Glutamatergic neuron (in vitro differentiated cells): ENCODE measurements around the gene ATP8A2. TPM values are rescaled to one million over a fixed set of nuclear protein-coding genes. Genes with fewer than 3 reads are reported as not detected.

Experiments used
- DNase-seq: peaks from one replicate; pipeline ENCODE4 v3.0.0; 2022
- H3K27ac Mint-ChIP-seq: one replicate; pipeline ENCODE4 v1.8.0; 2020; ENCODE audit warnings: mild to moderate bottlenecking, mixed read lengths, inconsistent platforms; ENCODE audit not compliant: unreplicated experiment
- H3K27me3 Mint-ChIP-seq: one replicate; pipeline ENCODE4 v1.8.0; 2020; ENCODE audit warnings: mild to moderate bottlenecking, moderate library complexity, mixed read lengths, inconsistent platforms; ENCODE audit not compliant: unreplicated experiment
- H3K36me3 Mint-ChIP-seq: one replicate; pipeline ENCODE4 v1.8.0; 2020; ENCODE audit warnings: mild to moderate bottlenecking, mixed read lengths, inconsistent platforms; ENCODE audit not compliant: unreplicated experiment
- H3K4me1 Mint-ChIP-seq: one replicate; pipeline ENCODE4 v1.8.0; 2020; ENCODE audit warnings: mild to moderate bottlenecking, low read depth, mixed read lengths, inconsistent platforms; ENCODE audit not compliant: unreplicated experiment
- H3K4me3 Mint-ChIP-seq: one replicate; pipeline ENCODE4 v1.8.0; 2020; ENCODE audit warnings: mild to moderate bottlenecking, mixed read lengths, inconsistent platforms; ENCODE audit not compliant: unreplicated experiment
- H3K9me3 Mint-ChIP-seq: one replicate; pipeline ENCODE4 v1.8.0; 2020; ENCODE audit warnings: mild to moderate bottlenecking, moderate library complexity, mixed read lengths, inconsistent platforms; ENCODE audit not compliant: unreplicated experiment
- total RNA-seq: library from RNA; stranded (reverse); fragmentation: NEBNext Ultra II Directional; extraction: Animal tissue kit (Norgen Biotek cat#: 25700); gene quantifications from one replicate; pipeline ENCODE4 v1.2.1, GENCODE V29; 2021; ENCODE audit not compliant: unreplicated experiment
- TF ChIP-seq, protein P1 (sequence below): fragments of 200-600 bp; sonication (generic); IDR thresholded peaks from one replicate; pipeline ENCODE4 v1.5.0; 2021; ENCODE audit not compliant: partially characterized antibody, unreplicated experiment

ATP8A2 gene
- total RNA-seq, 1 donor from 2014 or later: 70.1 TPM

- Mint-ChIP-seq H3K9me3 (no peaks in the 10 kb centered on the region), H3K27ac (no peak overlapping the region), H3K36me3 (peaks cover 5% of the 10 kb centered on the region), H3K4me1 (peaks cover 5% of the 10 kb centered on the region), H3K27me3 (peaks cover 7% of the 10 kb centered on the region), H3K4me3 (no peak overlapping the region)
- TF ChIP-seq, protein P1, sequence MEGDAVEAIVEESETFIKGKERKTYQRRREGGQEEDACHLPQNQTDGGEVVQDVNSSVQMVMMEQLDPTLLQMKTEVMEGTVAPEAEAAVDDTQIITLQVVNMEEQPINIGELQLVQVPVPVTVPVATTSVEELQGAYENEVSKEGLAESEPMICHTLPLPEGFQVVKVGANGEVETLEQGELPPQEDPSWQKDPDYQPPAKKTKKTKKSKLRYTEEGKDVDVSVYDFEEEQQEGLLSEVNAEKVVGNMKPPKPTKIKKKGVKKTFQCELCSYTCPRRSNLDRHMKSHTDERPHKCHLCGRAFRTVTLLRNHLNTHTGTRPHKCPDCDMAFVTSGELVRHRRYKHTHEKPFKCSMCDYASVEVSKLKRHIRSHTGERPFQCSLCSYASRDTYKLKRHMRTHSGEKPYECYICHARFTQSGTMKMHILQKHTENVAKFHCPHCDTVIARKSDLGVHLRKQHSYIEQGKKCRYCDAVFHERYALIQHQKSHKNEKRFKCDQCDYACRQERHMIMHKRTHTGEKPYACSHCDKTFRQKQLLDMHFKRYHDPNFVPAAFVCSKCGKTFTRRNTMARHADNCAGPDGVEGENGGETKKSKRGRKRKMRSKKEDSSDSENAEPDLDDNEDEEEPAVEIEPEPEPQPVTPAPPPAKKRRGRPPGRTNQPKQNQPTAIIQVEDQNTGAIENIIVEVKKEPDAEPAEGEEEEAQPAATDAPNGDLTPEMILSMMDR: no peak
- DNase-seq: no peak
Measured at GRCh38 chr13:25848812-25849745, 477.3 kb downstream of the ATP8A2 start.

DNA sequence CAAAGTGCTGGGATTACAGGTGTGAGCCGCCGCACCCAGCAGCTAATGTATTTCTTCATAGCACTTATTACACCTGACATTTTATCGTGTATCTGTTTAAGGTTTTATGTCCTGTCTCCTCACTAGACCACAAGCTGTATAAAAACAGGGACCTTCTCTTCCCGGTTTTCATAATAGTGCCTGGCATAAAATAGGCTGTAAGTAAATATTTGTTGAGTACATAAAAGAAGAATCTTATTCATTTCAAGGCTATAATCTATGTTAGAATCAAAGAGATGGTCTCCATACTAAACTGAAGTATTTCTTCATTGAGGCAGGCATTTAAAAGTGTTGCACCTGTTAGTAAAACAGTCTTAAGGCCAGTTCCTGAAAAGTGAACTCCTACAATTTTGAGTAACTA lies 486.1 kb downstream of the ATP8A2 start:
- H3K36me3 Mint-ChIP-seq: peaks cover 3% of the 10 kb centered on the region
- peaks cover 4% of the 10 kb centered on the region for H3K9me3 Mint-ChIP-seq
- H3K27ac Mint-ChIP-seq: no peak overlapping the region
- H3K27me3 Mint-ChIP-seq: no peaks in the 10 kb centered on the region
- H3K4me3 Mint-ChIP-seq: no peak overlapping the region
- no peak for DNase-seq
- TF ChIP-seq, protein P1: no peak
- peaks cover 8% of the 10 kb centered on the region for H3K4me1 Mint-ChIP-seq

DNA sequence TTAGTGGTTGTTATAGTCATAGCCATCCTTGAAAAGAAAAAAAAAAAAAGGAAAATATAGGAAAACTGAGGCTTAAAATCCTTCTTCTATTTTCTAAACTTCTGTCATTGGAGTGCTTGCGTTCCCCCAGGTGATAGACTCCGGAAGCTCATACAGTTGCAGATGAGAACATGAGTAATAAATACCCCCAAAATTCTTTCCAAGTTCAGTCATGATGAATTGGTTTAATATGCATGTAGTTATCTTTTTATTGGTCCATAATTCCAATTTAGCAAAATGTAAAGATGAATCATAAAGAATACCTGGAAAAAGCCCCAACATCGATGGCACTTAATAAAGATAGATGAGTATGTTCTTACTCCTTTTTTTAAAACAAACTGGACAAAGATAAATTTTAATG lies 487.8 kb downstream of the ATP8A2 start:
- peaks cover 4% of the 10 kb centered on the region for H3K9me3 Mint-ChIP-seq
- TF ChIP-seq, protein P1: no peak
- H3K4me3 Mint-ChIP-seq: no peak overlapping the region
- no peak overlapping the region for H3K27ac Mint-ChIP-seq
- H3K4me1 Mint-ChIP-seq: peaks cover 8% of the 10 kb centered on the region
- no peak for DNase-seq
- H3K27me3 Mint-ChIP-seq: no peaks in the 10 kb centered on the region
- peaks cover 3% of the 10 kb centered on the region for H3K36me3 Mint-ChIP-seq

GRCh38 chr13:25860265-25860664 lies 488.5 kb downstream of the ATP8A2 start:
- Mint-ChIP-seq H3K4me1 (peaks cover 8% of the 10 kb centered on the region), H3K27me3 (no peaks in the 10 kb centered on the region), H3K4me3 (no peak overlapping the region), H3K36me3 (peaks cover 3% of the 10 kb centered on the region), H3K27ac (no peak overlapping the region), H3K9me3 (peaks cover 4% of the 10 kb centered on the region)
- TF ChIP-seq, protein P1: no peak
- no peak for DNase-seq

- Mint-ChIP-seq H3K4me3 (no peak overlapping the region), H3K27me3 (no peaks in the 10 kb centered on the region), H3K36me3 (peaks cover 3% of the 10 kb centered on the region), H3K9me3 (peaks cover 4% of the 10 kb centered on the region), H3K4me1 (peaks cover 8% of the 10 kb centered on the region), H3K27ac (no peak overlapping the region)
- DNase-seq: no peak
- TF ChIP-seq, protein P1: no peak
Measured at GRCh38 chr13:25860862-25861261, 489.1 kb downstream of the ATP8A2 start.
